Measurements from ENCODE around the gene KRT76.

Gene KRT76

DNA sequence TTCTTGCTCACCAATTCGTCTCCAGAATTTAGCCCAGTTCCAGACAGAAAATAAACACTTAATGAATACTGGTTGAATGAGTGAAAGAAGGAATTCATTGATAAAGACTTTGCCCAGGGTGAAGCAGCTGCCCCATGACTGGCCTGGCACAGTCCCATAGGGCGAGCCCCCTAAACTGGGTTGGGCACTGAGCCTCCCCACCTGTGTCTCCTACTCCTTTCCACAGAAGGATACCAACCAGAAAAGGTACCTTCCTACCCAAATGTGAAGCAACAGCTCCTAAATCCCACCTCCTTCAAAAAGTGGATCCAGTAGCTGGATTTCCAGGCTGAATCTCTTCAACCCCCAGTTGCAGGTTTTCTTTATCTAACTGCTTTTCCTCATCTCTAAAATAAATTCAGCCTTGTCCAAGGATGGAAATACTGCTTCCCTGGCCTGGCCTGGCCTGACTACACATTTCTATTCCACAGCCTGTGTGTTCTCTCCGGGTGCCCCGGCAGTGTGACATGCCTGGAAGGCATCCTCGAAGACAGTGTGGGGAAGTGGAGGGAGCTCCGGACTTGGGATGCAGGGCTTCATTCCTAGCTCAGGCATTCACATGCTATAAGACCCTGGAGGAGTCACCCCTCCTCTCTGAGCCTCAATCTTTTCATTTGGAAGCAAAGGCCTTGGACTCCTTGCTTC lies 11.2 kb upstream of the KRT76 start:
- Histone ChIP-seq H3K9me2 (replicated peaks; ENCODE audit: insufficient read depth, low read length) (no peaks in the 10 kb centered on the region), H3K36me3 (ENCODE audit: low read length) (no peaks in the 10 kb centered on the region), H3K9ac (ENCODE audit: low read length) (no peak overlapping the region), H4K20me1 (ENCODE audit: low read depth, low read length) (no peaks in the 10 kb centered on the region), H3F3A (ENCODE audit: insufficient read depth) (no peaks in the 10 kb centered on the region), H3K27ac (ENCODE audit: low read depth, low read length) (no peak overlapping the region), H3K27me3 (ENCODE audit: low read length) (no peaks in the 10 kb centered on the region), H3K9me3 (ENCODE audit: insufficient read depth, low read length) (no peaks in the 10 kb centered on the region), H3K4me3 (ENCODE audit: insufficient read depth, low read length, poor library complexity, severe bottlenecking) (no peak overlapping the region), H3K4me2 (ENCODE audit: low read depth, low read length, poor library complexity, severe bottlenecking) (no peak overlapping the region), H3K79me2 (ENCODE audit: insufficient read depth, low read length) (no peaks in the 10 kb centered on the region), H2AFZ (ENCODE audit: low read depth, low read length, severe bottlenecking) (no peak overlapping the region)
- TF ChIP-seq EZH2phosphoT487 (conservative IDR thresholded peaks at IDR 0.05; ENCODE audit: low read length) = no peak
- TF ChIP-seq, protein P1, sequence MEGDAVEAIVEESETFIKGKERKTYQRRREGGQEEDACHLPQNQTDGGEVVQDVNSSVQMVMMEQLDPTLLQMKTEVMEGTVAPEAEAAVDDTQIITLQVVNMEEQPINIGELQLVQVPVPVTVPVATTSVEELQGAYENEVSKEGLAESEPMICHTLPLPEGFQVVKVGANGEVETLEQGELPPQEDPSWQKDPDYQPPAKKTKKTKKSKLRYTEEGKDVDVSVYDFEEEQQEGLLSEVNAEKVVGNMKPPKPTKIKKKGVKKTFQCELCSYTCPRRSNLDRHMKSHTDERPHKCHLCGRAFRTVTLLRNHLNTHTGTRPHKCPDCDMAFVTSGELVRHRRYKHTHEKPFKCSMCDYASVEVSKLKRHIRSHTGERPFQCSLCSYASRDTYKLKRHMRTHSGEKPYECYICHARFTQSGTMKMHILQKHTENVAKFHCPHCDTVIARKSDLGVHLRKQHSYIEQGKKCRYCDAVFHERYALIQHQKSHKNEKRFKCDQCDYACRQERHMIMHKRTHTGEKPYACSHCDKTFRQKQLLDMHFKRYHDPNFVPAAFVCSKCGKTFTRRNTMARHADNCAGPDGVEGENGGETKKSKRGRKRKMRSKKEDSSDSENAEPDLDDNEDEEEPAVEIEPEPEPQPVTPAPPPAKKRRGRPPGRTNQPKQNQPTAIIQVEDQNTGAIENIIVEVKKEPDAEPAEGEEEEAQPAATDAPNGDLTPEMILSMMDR (IDR thresholded peaks at IDR 0.05; ENCODE audit: insufficient read depth, low read length, poor library complexity, severe bottlenecking) = no peak

DNA sequence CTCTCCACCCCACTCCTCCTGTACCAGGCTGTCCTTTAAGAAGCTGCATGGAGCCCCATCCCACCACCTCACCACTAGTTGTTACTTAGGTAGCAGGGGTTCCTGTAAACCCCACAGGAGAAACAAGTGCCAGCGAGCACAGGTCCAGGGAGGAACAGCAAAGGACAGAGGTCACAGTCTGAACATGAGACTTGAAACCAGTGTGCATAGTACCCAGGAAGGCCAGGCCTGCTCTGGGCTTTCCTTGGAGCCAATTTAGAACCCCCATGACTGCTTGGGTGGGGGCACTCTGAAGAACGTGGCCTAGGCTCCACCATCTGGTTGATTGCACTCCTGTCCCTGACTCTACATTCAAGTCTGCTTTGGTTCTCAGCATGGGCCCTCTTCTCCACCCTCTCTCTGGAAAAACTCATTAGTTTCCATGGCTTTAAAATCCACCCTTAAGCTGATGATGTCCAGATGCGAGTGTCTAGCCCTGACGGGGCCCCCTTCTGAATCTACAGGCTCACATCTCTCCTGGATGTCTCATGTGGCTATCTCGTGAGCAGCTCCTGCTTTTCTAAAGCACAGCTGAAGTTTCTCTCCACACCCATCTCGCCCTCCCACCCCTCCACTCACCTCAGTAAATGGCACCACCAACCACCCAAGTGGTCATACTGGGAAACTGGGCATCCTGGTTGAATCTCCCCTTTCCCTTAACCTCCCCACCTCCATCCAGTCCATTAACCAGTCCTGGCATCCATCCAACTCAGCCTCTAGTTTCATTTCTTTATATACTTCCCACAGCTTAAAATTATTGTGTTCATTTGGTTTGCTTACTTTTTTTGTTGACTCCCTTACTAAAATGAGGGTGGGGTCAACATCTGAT lies 10.4 kb upstream of the KRT76 start:
- H4K20me1 ChIP-seq (ENCODE audit: low read depth, low read length) = no peaks in the 10 kb centered on the region
- no peaks in the 10 kb centered on the region for H3F3A ChIP-seq (ENCODE audit: insufficient read depth)
- TF ChIP-seq, protein P1 (IDR thresholded peaks at IDR 0.05; ENCODE audit: insufficient read depth, low read length, poor library complexity, severe bottlenecking) = no peak
- no peak for TF ChIP-seq EZH2phosphoT487 (conservative IDR thresholded peaks at IDR 0.05; ENCODE audit: low read length)
- no peak overlapping the region for H2AFZ ChIP-seq (ENCODE audit: low read depth, low read length, severe bottlenecking)
- H3K36me3 ChIP-seq (ENCODE audit: low read length) = no peaks in the 10 kb centered on the region
- H3K4me3 ChIP-seq (ENCODE audit: insufficient read depth, low read length, poor library complexity, severe bottlenecking) = no peak overlapping the region
- no peak overlapping the region for H3K9ac ChIP-seq (ENCODE audit: low read length)
- H3K27ac ChIP-seq (ENCODE audit: low read depth, low read length) = no peak overlapping the region
- no peaks in the 10 kb centered on the region for H3K9me2 ChIP-seq (replicated peaks; ENCODE audit: insufficient read depth, low read length)
- no peaks in the 10 kb centered on the region for H3K9me3 ChIP-seq (ENCODE audit: insufficient read depth, low read length)
- no peaks in the 10 kb centered on the region for H3K79me2 ChIP-seq (ENCODE audit: insufficient read depth, low read length)
- H3K4me2 ChIP-seq (ENCODE audit: low read depth, low read length, poor library complexity, severe bottlenecking) = no peak overlapping the region
- H3K27me3 ChIP-seq (ENCODE audit: low read length) = no peaks in the 10 kb centered on the region

DNA sequence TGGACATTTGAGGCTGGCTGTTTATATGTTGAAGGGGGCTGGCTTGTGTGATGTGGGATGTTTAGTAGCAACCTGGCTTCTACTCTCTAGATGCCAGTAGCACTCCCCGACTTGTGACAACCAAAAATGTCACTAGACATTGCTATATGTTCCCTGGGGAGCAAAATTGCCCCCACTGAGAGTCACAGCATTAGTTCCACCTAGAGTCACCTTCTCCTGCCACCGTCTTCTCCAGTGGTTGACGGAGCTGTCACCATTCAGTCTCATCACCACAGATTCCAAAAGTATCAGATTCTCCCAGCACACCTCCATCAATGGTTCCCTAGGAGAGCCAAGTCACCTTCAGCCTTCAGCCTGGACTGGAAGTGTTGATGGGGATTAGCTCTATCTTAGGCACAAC lies 7.8 kb upstream of the KRT76 start:
- Histone ChIP-seq H3K9me3 (ENCODE audit: insufficient read depth, low read length) (no peaks in the 10 kb centered on the region), H3K79me2 (ENCODE audit: insufficient read depth, low read length) (no peaks in the 10 kb centered on the region), H3K4me3 (ENCODE audit: insufficient read depth, low read length, poor library complexity, severe bottlenecking) (no peak overlapping the region), H3K4me2 (ENCODE audit: low read depth, low read length, poor library complexity, severe bottlenecking) (no peak overlapping the region), H3K9me2 (replicated peaks; ENCODE audit: insufficient read depth, low read length) (no peaks in the 10 kb centered on the region), H3K9ac (ENCODE audit: low read length) (no peak overlapping the region), H3F3A (ENCODE audit: insufficient read depth) (no peaks in the 10 kb centered on the region), H4K20me1 (ENCODE audit: low read depth, low read length) (no peaks in the 10 kb centered on the region), H3K27me3 (ENCODE audit: low read length) (no peaks in the 10 kb centered on the region), H2AFZ (ENCODE audit: low read depth, low read length, severe bottlenecking) (no peak overlapping the region), H3K36me3 (ENCODE audit: low read length) (no peaks in the 10 kb centered on the region), H3K27ac (ENCODE audit: low read depth, low read length) (no peak overlapping the region)
- TF ChIP-seq, protein P1 (IDR thresholded peaks at IDR 0.05; ENCODE audit: insufficient read depth, low read length, poor library complexity, severe bottlenecking) = no peak
- no peak for TF ChIP-seq EZH2phosphoT487 (conservative IDR thresholded peaks at IDR 0.05; ENCODE audit: low read length)
